ENCODE data around the gene SCN9A. TPM values are rescaled to one million over a fixed set of nuclear protein-coding genes. Genes with fewer than 3 reads are reported as not detected.

The SCN9A gene
- total and polyA plus RNA-seq, 2 of the 4 experiments (the other 2 are of a cell fraction): 40.1 to 135 TPM

GRCh38 chr2:166314022-166314759, 61.6 kb downstream of the SCN9A start:
- Histone ChIP-seq H2BK5ac (ENCODE audit: low read depth, low read length, poor library complexity, severe bottlenecking) (peak overlapping the region; percentile 98), H4K91ac (ENCODE audit: insufficient read depth, low read depth, low read length) (peak overlapping the region; percentile 96), H2AK9ac (replicated peaks; ENCODE audit: low read depth, low read length, poor library complexity) (no peak overlapping the region), H3K9me3 (ENCODE audit: control insufficient read depth, insufficient read depth, low read length) (no peaks in the 10 kb centered on the region), H3K56ac (ENCODE audit: extremely low read depth, insufficient read depth, low read length) (peak overlapping the region; percentile 94), H3K4ac (ENCODE audit: low read depth, low read length) (peak overlapping the region; percentile 98), H3K9ac (ENCODE audit: low read depth, low read length) (peak overlapping the region; percentile 33; the same call in 1 of the 2 replicates), H3K4me2 (ENCODE audit: low read depth, low read length) (peak overlapping the region; percentile 70), H3K4me1 (ENCODE audit: control insufficient read depth, insufficient read depth, low read length) (peaks cover 10% of the 10 kb centered on the region), H2AK5ac (ENCODE audit: low read depth, low read length) (peak overlapping the region; percentile 93), H4K5ac (ENCODE audit: low read depth, low read length) (peak overlapping the region; percentile 98), H3K4me3 (ENCODE audit: insufficient read depth, low read depth, low read length) (no peak overlapping the region), H3K9me1 (ENCODE audit: insufficient read depth, low read length) (peaks cover 5% of the 10 kb centered on the region; the same call in 1 of the 2 replicates), H2BK15ac (ENCODE audit: low read depth, low read length) (peak overlapping the region; percentile 83), H2BK20ac (ENCODE audit: low read depth, low read length) (peak overlapping the region; percentile 100), H4K8ac (ENCODE audit: low read depth in 2 of 2, low read length in 2 of 2) (peak overlapping the region; percentile 79 to 90), H3K27me3 (ENCODE audit: control insufficient read depth, insufficient read depth, low read length) (no peaks in the 10 kb centered on the region), H2BK120ac (ENCODE audit: low read depth, low read length) (peak overlapping the region; percentile 99), H3K18ac (ENCODE audit: low read depth, low read length) (peak overlapping the region; percentile 99), H3K36me3 (ENCODE audit: control insufficient read depth, insufficient read depth, low read length) (0 out of 2 replicates have a peak, but pooled peaks cover 2% of the 10 kb centered on the region), H3K23ac (ENCODE audit: low read depth, low read length) (peak overlapping the region; percentile 89), H2AFZ (replicated peaks; ENCODE audit: low read length, poor library complexity) (no peak overlapping the region), H3K79me1 (ENCODE audit: low read depth in 1 of 2, low read length in 2 of 2) (peaks cover 10 to 31% of the 10 kb centered on the region in 2 experiments; a peak in 3 of 4 replicates), H3K27ac (ENCODE audit: insufficient read depth, low read length) (peak overlapping the region; percentile 98), H4K20me1 (ENCODE audit: insufficient read depth, low read length) (no peaks in the 10 kb centered on the region), H3K14ac (replicated peaks; ENCODE audit: low read depth, low read length) (peak overlapping the region; percentile 91)
- in situ Hi-C loops (cut with MboI; ENCODE audit: low sequenced_read_pairs): no loop called here
- dilution Hi-C loops (cut with HindIII; ENCODE audit: low sequenced_read_pairs, unreplicated experiment): no loop called here
- CTCF ChIA-PET: no interaction called here
- ATAC-seq (ENCODE audit: low read depth) (peak; percentile 95), DNase-seq (peak; percentile 94)
- TF ChIP-seq NFE2L2 (IDR thresholded peaks at IDR 0.05; ENCODE audit: low read depth, low read length): peak; percentile 91
- no peak for TF ChIP-seq POLR2A (IDR thresholded peaks at IDR 0.05; ENCODE audit: low read depth, low read length)
- TF ChIP-seq FOS (IDR thresholded peaks at IDR 0.05; ENCODE audit: low read depth, low read length): peak; percentile 86
- peak; percentile 16 for TF ChIP-seq RCOR1 (IDR thresholded peaks at IDR 0.05; ENCODE audit: insufficient replicate concordance, low read length)
- TF ChIP-seq MAZ (IDR thresholded peaks at IDR 0.05; ENCODE audit: borderline replicate concordance, low read depth, low read length): no peak
- TF ChIP-seq CEBPB (IDR thresholded peaks at IDR 0.05; ENCODE audit: low read depth, low read length): peak; percentile 90
- TF ChIP-seq MAFK (IDR thresholded peaks at IDR 0.05; ENCODE audit: low read depth, low read length): peak; percentile 71
- TF ChIP-seq RFX5 (IDR thresholded peaks at IDR 0.05; ENCODE audit: low read depth, low read length): no peak
- no peak for TF ChIP-seq MXI1 (IDR thresholded peaks at IDR 0.05; ENCODE audit: borderline replicate concordance, low read depth, low read length)
- no peak for TF ChIP-seq SMC3 (IDR thresholded peaks at IDR 0.05; ENCODE audit: low read depth, low read length)
- TF ChIP-seq BHLHE40 (IDR thresholded peaks at IDR 0.05; ENCODE audit: low read depth, low read length): no peak
- no peak for TF ChIP-seq RAD21 (IDR thresholded peaks at IDR 0.05; ENCODE audit: low read length)
- no CpG with 5 or more reads among the region's 5 CpGs for WGBS, 2 experiments (ENCODE audit: extremely low coverage in 2 of 2, insufficient read length in 1 of 2)
- POLR2A ChIA-PET (ENCODE audit: unreplicated experiment): no interaction called here
- BruUV-seq (replicated peaks): no TSS peak
- intact Hi-C loops (cut with micrococcal nuclease): no loop called here
